HG02970 (cell line): ENCODE results near the gene EIF4E3.

Experiments
- ATAC-seq: cut with Tn5 transposase; IDR thresholded peaks from one replicate; pipeline ENCODE4 v1.9.1; 2021; ENCODE audit warnings: mild to moderate bottlenecking, moderate library complexity, moderate number of reproducible peaks; ENCODE audit not compliant: unreplicated experiment, low FRiP score

Gene EIF4E3

GRCh38 chr3:71652781-71653413, 72.3 kb downstream of the EIF4E3 start:
- no peak for ATAC-seq

- no peak for ATAC-seq
Measured at GRCh38 chr3:71651625-71652024, 73.6 kb downstream of the EIF4E3 start.

GRCh38 chr3:71650372-71650771, 74.8 kb downstream of the EIF4E3 start:
- ATAC-seq: no peak

GRCh38 chr3:71649757-71650156, 75.4 kb downstream of the EIF4E3 start:
- no peak for ATAC-seq

GRCh38 chr3:71647751-71648150, 77.5 kb downstream of the EIF4E3 start:
- no peak for ATAC-seq

GRCh38 chr3:71646971-71647370, 78.2 kb downstream of the EIF4E3 start:
- no peak for ATAC-seq

- no peak for ATAC-seq
Measured at GRCh38 chr3:71645140-71645539, 80.1 kb downstream of the EIF4E3 start.

- ATAC-seq: no peak
Measured at GRCh38 chr3:71641674-71642073, 83.5 kb downstream of the EIF4E3 start.

- ATAC-seq: no peak
Measured at GRCh38 chr3:71640331-71640983, 84.7 kb downstream of the EIF4E3 start.

GRCh38 chr3:71636482-71636881, 88.7 kb downstream of the EIF4E3 start:
- ATAC-seq: no peak

- ATAC-seq: no peak
Measured at GRCh38 chr3:71636001-71636400, 89.2 kb downstream of the EIF4E3 start.

- ATAC-seq: no peak
Measured at GRCh38 chr3:71634671-71635070, 90.5 kb downstream of the EIF4E3 start.

- no peak for ATAC-seq
Measured at GRCh38 chr3:71629711-71630110, 95.5 kb downstream of the EIF4E3 start.

GRCh38 chr3:71629289-71629688, 95.9 kb downstream of the EIF4E3 start:
- ATAC-seq: no peak

- ATAC-seq: no peak
Measured at GRCh38 chr3:71628522-71628921, 96.7 kb downstream of the EIF4E3 start.

- no peak for ATAC-seq
Measured at GRCh38 chr3:71625676-71626075, 99.5 kb downstream of the EIF4E3 start.
